AG04449 (cell line): ENCODE results near the gene SLAIN2.

Experiments
- CTCF ChIA-PET: fragments of 350-600 bp; formaldehyde crosslinking; extraction: SDS; loops from one replicate; lab custom pipeline; 2021; ENCODE audit warnings: antibody characterized with exemption; lab: Yijun Ruan, JAX
- POLR2A ChIA-PET: fragments of 400-600, 350-600 bp; formaldehyde crosslinking; extraction: SDS; loops from one replicate; lab custom pipeline; 2020; ENCODE audit warnings: antibody characterized with exemption, inconsistent platforms; lab: Yijun Ruan, JAX
- DNase-seq: peaks from one replicate; pipeline ENCODE4 v3.0.0-alpha.2; 2010; ENCODE audit warnings: low read depth, low spot score
- H3K4me3 ChIP-seq: 2 replicates; pipeline ENCODE4 v1.5.1; 2011; ENCODE audit warnings: low read depth, mild to moderate bottlenecking, control low read depth, low read length
- CTCF ChIP-seq: IDR thresholded peaks from one replicate; pipeline ENCODE4 v1.5.1; 2011; ENCODE audit warnings: mild to moderate bottlenecking, moderate library complexity, low read length, control low read depth, inconsistent platforms; ENCODE audit not compliant: insufficient read depth; ENCODE audit errors: missing control alignments

Gene SLAIN2

GRCh38 chr4:48331577-48332330, 9.6 kb upstream of the SLAIN2 start:
- TF ChIP-seq CTCF, result no peak
- ChIA-PET CTCF (no interaction called here), POLR2A (no interaction called here)
- no peak overlapping the region for H3K4me3 ChIP-seq
- DNase-seq, result no peak

GRCh38 chr4:48332661-48333060, 8.7 kb upstream of the SLAIN2 start:
- no peak for DNase-seq
- POLR2A ChIA-PET, result interaction anchor here (0.9 kb wide), 1 partner anchor 9 kb away, joined by 3 read pairs; the partner anchor contains the start of gene SLAIN2
- no peak overlapping the region for H3K4me3 ChIP-seq
- no peak for TF ChIP-seq CTCF
- CTCF ChIA-PET, result no interaction called here

GRCh38 chr4:48333587-48333986, 7.7 kb upstream of the SLAIN2 start:
- CTCF ChIA-PET, result no interaction called here
- no peak for TF ChIP-seq CTCF
- POLR2A ChIA-PET, result interaction anchor here (0.9 kb wide), 1 partner anchor 8 kb away, joined by 3 read pairs; the partner anchor contains the start of gene SLAIN2
- no peak overlapping the region for H3K4me3 ChIP-seq
- DNase-seq, result no peak

GRCh38 chr4:48334236-48334635, 7.1 kb upstream of the SLAIN2 start:
- TF ChIP-seq CTCF, result no peak
- H3K4me3 ChIP-seq, result no peak overlapping the region
- ChIA-PET POLR2A (no interaction called here), CTCF (no interaction called here)
- DNase-seq, result no peak

GRCh38 chr4:48334900-48335384, 6.4 kb upstream of the SLAIN2 start:
- TF ChIP-seq CTCF, result no peak
- no peak overlapping the region for H3K4me3 ChIP-seq
- DNase-seq, result no peak
- POLR2A ChIA-PET, result no interaction called here
- CTCF ChIA-PET, result interaction anchor here (0.6 kb wide), 1 partner anchor 610 kb away, joined by 3 read pairs; no protein-coding TSS in a partner anchor

- H3K4me3 ChIP-seq, result no peak overlapping the region
- CTCF ChIA-PET, result no interaction called here
- no peak for DNase-seq
- no peak for TF ChIP-seq CTCF
- POLR2A ChIA-PET, result no interaction called here
Measured at GRCh38 chr4:48336146-48336870, 5.0 kb upstream of the SLAIN2 start.
